ENCODE results near the gene ANAPC1.
A peak's percentile ranks its signal among the peaks of the same experiment; 100 is the strongest.
"Not testable (repeated sequence)": the region's sequence is repeated elsewhere in the genome, so short reads cannot be mapped to it uniquely, and the experiment has no call there.

ANAPC1 gene

GRCh38 chr2:111812970-111813622 is 70.9 kb downstream of the ANAPC1 start:
- DNase-seq (ENCODE audit: low read depth in 2 of 2): not testable (repeated sequence)

GRCh38 chr2:111790633-111791032 is 93.4 kb downstream of the ANAPC1 start:
- not testable (repeated sequence) for DNase-seq (ENCODE audit: low read depth in 2 of 2)

- DNase-seq (ENCODE audit: low read depth in 2 of 2): not testable (repeated sequence)
Measured at GRCh38 chr2:111784081-111784480, 99.9 kb downstream of the ANAPC1 start.

- DNase-seq (ENCODE audit: low read depth in 2 of 2): not testable (repeated sequence)
Measured at GRCh38 chr2:111782195-111782594, 101.8 kb downstream of the ANAPC1 start.

- DNase-seq (ENCODE audit: low read depth in 2 of 2): not testable (repeated sequence)
Measured at GRCh38 chr2:111781443-111782094, 102.4 kb downstream of the ANAPC1 start.

- not testable (repeated sequence) for DNase-seq (ENCODE audit: low read depth in 2 of 2)
Measured at GRCh38 chr2:111777155-111777554, 106.8 kb downstream of the ANAPC1 start.

- not testable (repeated sequence) for DNase-seq (ENCODE audit: low read depth in 2 of 2)
Measured at GRCh38 chr2:111776296-111776695, 107.7 kb downstream of the ANAPC1 start.

- DNase-seq (ENCODE audit: low read depth in 2 of 2): not testable (repeated sequence)
Measured at GRCh38 chr2:111772180-111772579, 111.8 kb downstream of the ANAPC1 start.

GRCh38 chr2:111770916-111771658 is 112.9 kb downstream of the ANAPC1 start:
- not testable (repeated sequence) for DNase-seq (ENCODE audit: low read depth in 2 of 2)

GRCh38 chr2:111768266-111769190 is 115.5 kb downstream of the ANAPC1 start:
- DNase-seq (ENCODE audit: low read depth in 2 of 2): not testable (repeated sequence)

GRCh38 chr2:111767087-111767486 is 116.9 kb downstream of the ANAPC1 start:
- DNase-seq (ENCODE audit: low read depth in 2 of 2): not testable (repeated sequence)

GRCh38 chr2:111766295-111766694 is 117.7 kb downstream of the ANAPC1 start:
- DNase-seq (ENCODE audit: low read depth in 2 of 2): not testable (repeated sequence)

GRCh38 chr2:111764151-111764550 is 119.8 kb downstream of the ANAPC1 start:
- not testable (repeated sequence) for DNase-seq (ENCODE audit: low read depth in 2 of 2)

- not testable (repeated sequence) for DNase-seq (ENCODE audit: low read depth in 2 of 2)
Measured at GRCh38 chr2:111760697-111761284, 123.2 kb downstream of the ANAPC1 start.

GRCh38 chr2:111752533-111752932 is 131.5 kb downstream of the ANAPC1 start:
- DNase-seq (ENCODE audit: low read depth in 2 of 2): not testable (repeated sequence)

GRCh38 chr2:111750641-111751040 is 133.4 kb downstream of the ANAPC1 start:
- DNase-seq (ENCODE audit: low read depth in 2 of 2): not testable (repeated sequence)

- not testable (repeated sequence) for DNase-seq (ENCODE audit: low read depth in 2 of 2)
Measured at GRCh38 chr2:111748429-111748828, 135.6 kb downstream of the ANAPC1 start.

- peak; percentile 64 to 67 for DNase-seq (ENCODE audit: low read depth in 2 of 2)
Measured at GRCh38 chr2:111747410-111748115, 136.4 kb downstream of the ANAPC1 start.

GRCh38 chr2:111744751-111745150 is 139.2 kb downstream of the ANAPC1 start:
- DNase-seq (ENCODE audit: low read depth in 2 of 2): not testable (repeated sequence)

GRCh38 chr2:111741517-111741916 is 142.5 kb downstream of the ANAPC1 start:
- not testable (repeated sequence) for DNase-seq (ENCODE audit: low read depth in 2 of 2)

Data from stimulated activated CD4-positive, alpha-beta T cell treated with anti-CD3 and anti-CD28 coated beads, Interleukin-4, amount 100 ng/mL, for 48 hours (primary cell).